Transverse colon (tissue), 4 donors: ENCODE data around the gene SLC25A23.

Experiments
- CTCF ChIP-seq, 5 experiments: fragments of 200-600 bp in 3 of 5; fragments of 450-650 bp in 2 of 5; sonication (generic) in 3 of 5; IDR thresholded peaks; 1 replicate in 2 of 5; 2 replicates in 3 of 5; pipeline ENCODE4 v1.5.1; 2016 to 2017; ENCODE audit warnings: antibody characterized with exemption in 5 of 5, inconsistent platforms in 3 of 5, mild to moderate bottlenecking in 2 of 5, moderate library complexity in 1 of 5
- POLR2A ChIP-seq: fragments of 450-650 bp; IDR thresholded peaks from one replicate; pipeline ENCODE4 v1.6.1; 2016; ENCODE audit warnings: antibody characterized with exemption, mild to moderate bottlenecking, moderate library complexity
- POLR2AphosphoS5 ChIP-seq, 3 donors: sonication (generic); formaldehyde crosslinking; IDR thresholded peaks; one replicate each; pipeline ENCODE4 v1.6.1; 2016; ENCODE audit warnings: antibody characterized with exemption in 3 of 3

DNA sequence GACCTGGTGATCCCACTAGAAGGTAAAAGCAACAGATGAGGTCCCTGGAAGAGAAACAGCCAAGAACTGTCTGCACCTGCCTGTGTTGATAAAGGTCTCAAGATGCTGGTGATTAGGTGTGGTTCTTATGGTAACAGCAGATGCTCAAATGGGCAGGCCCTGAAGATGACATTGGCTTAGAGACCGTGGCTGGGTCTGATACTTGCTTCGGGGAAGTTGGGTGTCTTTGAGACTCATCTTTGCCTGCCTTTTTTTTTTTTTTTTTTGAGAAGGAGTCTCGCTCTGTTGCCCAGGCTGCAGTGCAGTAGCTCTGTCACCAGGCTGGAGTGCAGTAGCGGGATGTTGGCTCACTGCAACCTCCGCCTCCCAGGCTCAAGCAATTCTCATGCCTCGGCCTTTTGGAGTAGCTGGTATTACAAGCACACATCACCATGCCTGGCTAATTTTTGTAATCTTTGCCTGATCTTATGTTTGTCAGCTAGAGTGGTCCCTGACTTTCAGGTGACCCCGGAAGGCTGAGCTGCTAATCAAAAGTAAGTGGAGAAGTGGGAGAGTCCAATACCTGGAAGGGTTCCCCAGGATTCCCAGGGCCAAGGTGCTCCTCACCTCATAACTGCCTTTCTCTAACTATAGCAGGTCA, 7.9 kb downstream of the SLC25A23 start:
- TF ChIP-seq POLR2A (no peak), CTCF (IDR thresholded peaks at IDR 0.05) (no peak), POLR2AphosphoS5 (IDR thresholded peaks at IDR 0.05) (no peak)
